ENCODE measurements around the gene SLC16A1. TPM values are rescaled to one million over a fixed set of nuclear protein-coding genes. Genes with fewer than 3 reads are reported as not detected.

Gene SLC16A1
- total and polyA plus RNA-seq, 2 of the 8 experiments (the other 6 are each of a cell fraction or from before 2014, with no cell fraction given) = 435 to 545 TPM

GRCh38 chr1:112937495-112937894, 18.5 kb downstream of the SLC16A1 start:
- Histone ChIP-seq H4K20me1 (replicated peaks in 1 of 2; ENCODE audit: control insufficient read depth in 1 of 2, insufficient read depth in 2 of 2, low read length in 2 of 2) (peaks cover 9 to 28% of the 10 kb centered on the region in 2 experiments), H3K27me3 (replicated peaks in 1 of 4; ENCODE audit: control insufficient read depth in 3 of 4, extremely low read depth in 1 of 4, insufficient read depth in 3 of 4, low read length in 3 of 4) (no peaks in the 10 kb centered on the region), H3K79me1 (ENCODE audit: low read depth, low read length) (no peaks in the 10 kb centered on the region), H3K4me1 (replicated peaks in 1 of 4; ENCODE audit: control insufficient read depth in 3 of 4, insufficient read depth in 4 of 4, low read length in 3 of 4) (peaks cover 0 to 3% (median 0%) of the 10 kb centered on the region in 4 experiments; a peak in 2 of 7 replicates), H2BK5ac (ENCODE audit: low read depth, low read length) (no peak overlapping the region), H3K23ac (ENCODE audit: insufficient read length) (no peak overlapping the region), H4K5ac (ENCODE audit: insufficient read length, low read depth, low read length) (no peak overlapping the region), H3K4ac (replicated peaks; ENCODE audit: insufficient read length, low read depth, low read length) (no peak overlapping the region), H3K56ac (replicated peaks; ENCODE audit: insufficient read length, low read depth, low read length) (no peak overlapping the region), H4K8ac (ENCODE audit: extremely low read depth, insufficient read depth, low read length) (no peak overlapping the region), H2BK15ac (ENCODE audit: low read length) (no peak overlapping the region), H3K4me3 (ENCODE audit: extremely low read depth in 1 of 4, insufficient read depth in 2 of 4, low read depth in 3 of 4, low read length in 4 of 4) (no peak overlapping the region), H3K27ac (ENCODE audit: low read depth, low read length) (no peak overlapping the region), H3K9ac (replicated peaks in 1 of 4; ENCODE audit: extremely low read depth in 1 of 4, low read depth in 3 of 4, low read length in 3 of 4) (no peak overlapping the region), H3K18ac (ENCODE audit: extremely low read depth, low read length) (no peak overlapping the region), H3K4me2 (ENCODE audit: insufficient read depth in 1 of 2, low read depth in 2 of 2, low read length in 2 of 2) (no peak overlapping the region), H2AFZ (ENCODE audit: low read length) (no peak overlapping the region), H2AK5ac (ENCODE audit: low read depth, low read length) (no peak overlapping the region), H3K9me3 (ENCODE audit: insufficient read depth in 2 of 2, low read depth in 1 of 2, low read length in 1 of 2) (no peaks in the 10 kb centered on the region), H2BK12ac (ENCODE audit: low read depth, low read length) (no peak overlapping the region), H4K91ac (replicated peaks; ENCODE audit: insufficient read length, low read length) (no peak overlapping the region), H3K14ac (ENCODE audit: insufficient read length) (no peak overlapping the region), H2BK120ac (replicated peaks; ENCODE audit: low read depth, low read length) (no peak overlapping the region), H3K79me2 (ENCODE audit: control insufficient read depth in 1 of 2, insufficient read depth in 2 of 2, low read length in 2 of 2) (peaks cover 35 to 100% of the 10 kb centered on the region in 2 experiments), H3K23me2 (ENCODE audit: low read depth, low read length) (no peaks in the 10 kb centered on the region), H2BK20ac (ENCODE audit: low read length) (no peak overlapping the region), H3K36me3 (ENCODE audit: control insufficient read depth in 2 of 4, insufficient read depth in 4 of 4, low read length in 3 of 4) (peaks cover 0 to 21% (median 1%) of the 10 kb centered on the region in 4 experiments; a peak in 3 of 8 replicates)
- TF ChIP-seq CEBPB (IDR thresholded peaks at IDR 0.05; ENCODE audit: low read depth, low read length) (no peak), SIX5 (IDR thresholded peaks at IDR 0.05; ENCODE audit: low read depth, low read length) (no peak), GTF2F1 (IDR thresholded peaks at IDR 0.05; ENCODE audit: borderline replicate concordance, low read depth, low read length) (no peak), CHD1 (IDR thresholded peaks at IDR 0.05; ENCODE audit: low read depth, low read length) (no peak), ASH2L (IDR thresholded peaks at IDR 0.05; ENCODE audit: low read length) (no peak), EZH2 (IDR thresholded peaks at IDR 0.05; ENCODE audit: low read depth, low read length, severe bottlenecking) (no peak), NANOG (IDR thresholded peaks at IDR 0.05; ENCODE audit: insufficient read depth, low read depth, low read length, poor library complexity, severe bottlenecking) (no peak), USF2 (IDR thresholded peaks at IDR 0.05; ENCODE audit: low read length) (no peak), SIRT6 (IDR thresholded peaks at IDR 0.05; ENCODE audit: low read length) (no peak), TEAD4 (IDR thresholded peaks at IDR 0.05; ENCODE audit: low read depth, low read length) (no peak), RXRA (IDR thresholded peaks at IDR 0.05; ENCODE audit: insufficient read depth, low read depth, low read length) (no peak), BRCA1 (IDR thresholded peaks at IDR 0.05; ENCODE audit: low read depth, low read length) (no peak), CHD2 (IDR thresholded peaks at IDR 0.05; ENCODE audit: low read length) (no peak), NRF1 (IDR thresholded peaks at IDR 0.05; ENCODE audit: low read depth, low read length) (no peak), KDM5A (IDR thresholded peaks at IDR 0.05; ENCODE audit: low read length) (no peak)
- ChIA-PET CTCF (ENCODE audit: partially characterized antibody) (interaction anchor here (0.8 to 2.1 kb wide), 7 partner anchors 15 to 136 kb away, joined by 3 to 10 read pairs (median 4); partner anchors contain the start of gene LRIG2), POLR2A (ENCODE audit: partially characterized antibody) (interaction anchor here (1.0 to 6.8 kb wide), 9 partner anchors 8 to 136 kb away, joined by 3 to 40 read pairs (median 5); partner anchors contain the start of genes LRIG2 and SLC16A1)
- no peak for FAIRE-seq
- DNase-seq (ENCODE audit: low read depth in 1 of 2, low spot score in 2 of 2) = no peak

All from H1 (cell line).